Epidermal melanocyte (primary cell): ENCODE measurements around the gene CDK16.
A peak's percentile ranks its signal among the peaks of the same experiment; 100 is the strongest.

Source experiments
- DNase-seq: peaks from one replicate; pipeline ENCODE4 v3.0.0; 2011; ENCODE audit warnings: low spot score; ENCODE audit not compliant: insufficient read length

The CDK16 gene

GRCh38 chrX:47226531-47227333 lies 8.3 kb downstream of the CDK16 start:
- DNase-seq = no peak

- no peak for DNase-seq
These were observed 8.8 kb downstream of the CDK16 start for GRCh38 chrX:47227334-47227583.

- no peak for DNase-seq
These were observed 10.2 kb downstream of the CDK16 start for GRCh38 chrX:47228550-47229270.

- DNase-seq = no peak
These were observed 10.9 kb downstream of the CDK16 start for GRCh38 chrX:47229427-47229826.

GRCh38 chrX:47230136-47230868 lies 11.8 kb downstream of the CDK16 start:
- DNase-seq = no peak

GRCh38 chrX:47231167-47231566 lies 12.7 kb downstream of the CDK16 start:
- DNase-seq = no peak

GRCh38 chrX:47232197-47232802 lies 13.8 kb downstream of the CDK16 start:
- DNase-seq = no peak

GRCh38 chrX:47232803-47233332 lies 14.4 kb downstream of the CDK16 start, which contains the start of gene USP11:
USP11 (plus strand) TSS chrX:47233009; CDS start chrX:47233044, 35 bp downstream.
- peak; percentile 33 for DNase-seq

GRCh38 chrX:47233333-47234113 lies 15.0 kb downstream of the CDK16 start:
- peak; percentile 81 for DNase-seq

- no peak for DNase-seq
These were observed 16.1 kb downstream of the CDK16 start for GRCh38 chrX:47234583-47234982.

GRCh38 chrX:47235691-47236103 lies 17.2 kb downstream of the CDK16 start:
- no peak for DNase-seq

- no peak for DNase-seq
These were observed 20.7 kb downstream of the CDK16 start for GRCh38 chrX:47239199-47239598.

- no peak for DNase-seq
These were observed 21.5 kb downstream of the CDK16 start for GRCh38 chrX:47239898-47240545.

GRCh38 chrX:47240619-47241018 lies 22.1 kb downstream of the CDK16 start:
- DNase-seq = no peak

GRCh38 chrX:47241201-47242011 lies 22.9 kb downstream of the CDK16 start:
- DNase-seq = no peak

- no peak for DNase-seq
These were observed 23.8 kb downstream of the CDK16 start for GRCh38 chrX:47242321-47242720.

- no peak for DNase-seq
These were observed 24.9 kb downstream of the CDK16 start for GRCh38 chrX:47243351-47243750.

GRCh38 chrX:47244676-47245075 lies 26.2 kb downstream of the CDK16 start:
- no peak for DNase-seq

- no peak for DNase-seq
These were observed 26.7 kb downstream of the CDK16 start for GRCh38 chrX:47245156-47245555.
